GDM1 (cell line): ENCODE measurements around the gene LCLAT1.
A peak's percentile ranks its signal among the peaks of the same experiment; 100 is the strongest.
"Not testable (repeated sequence)": the region's sequence is repeated elsewhere in the genome, so short reads cannot be mapped to it uniquely, and the experiment has no call there.

Source experiments
- DNase-seq: peaks from one replicate; lab custom pipeline; 2025; lab: John Stamatoyannopoulos, UW

LCLAT1 gene

DNA sequence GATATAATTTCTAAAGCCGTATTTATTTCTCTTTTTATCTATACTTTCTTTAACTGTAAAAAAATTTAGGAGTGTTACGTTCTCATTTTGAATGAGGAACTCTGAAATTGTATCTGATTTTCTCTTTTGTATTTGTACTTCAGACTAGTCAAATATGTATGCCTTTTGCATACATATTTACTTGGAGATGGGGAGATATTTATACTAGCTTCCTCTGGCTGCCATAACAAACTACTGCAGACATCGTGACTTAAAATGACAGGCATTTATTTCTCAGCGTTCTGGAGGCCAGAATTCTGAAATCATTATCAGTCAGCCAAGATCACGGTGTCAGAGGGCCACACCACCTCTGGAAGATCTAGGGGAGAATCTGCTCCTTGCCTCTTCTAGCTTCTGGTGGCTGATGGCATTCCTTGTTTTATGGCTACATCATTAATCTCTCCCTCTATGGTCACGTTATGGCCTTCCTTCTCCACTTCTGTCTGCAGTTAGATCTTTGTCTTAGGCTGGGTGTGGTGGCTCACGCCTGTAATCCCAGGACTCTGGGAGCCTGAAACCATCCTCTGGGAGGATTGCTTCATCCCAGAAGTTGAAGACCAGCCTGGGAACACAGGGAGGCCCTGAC, 8.2 kb downstream of the LCLAT1 start:
- no peak for DNase-seq

GRCh38 chr2:30456106-30456505, 9.1 kb downstream of the LCLAT1 start:
- no peak for DNase-seq

DNA sequence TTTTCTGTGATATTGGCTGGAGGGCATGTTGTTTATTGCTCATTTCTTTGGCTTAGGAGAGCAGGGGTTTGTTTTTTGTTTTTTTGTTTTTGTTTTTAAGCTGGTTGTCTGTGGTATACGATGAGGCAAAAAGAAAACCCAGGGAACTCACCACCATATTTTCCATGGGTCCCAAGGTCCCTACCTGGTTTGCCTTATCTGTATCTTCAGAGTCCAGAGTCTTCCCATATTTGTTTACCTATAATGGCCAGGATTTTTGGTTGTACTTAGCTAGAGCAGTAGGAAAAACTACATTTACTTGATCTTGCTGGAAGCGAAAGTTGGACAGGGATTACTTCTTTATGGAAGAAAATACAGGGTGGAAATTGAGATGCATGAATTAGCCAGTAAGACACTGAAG, 9.5 kb downstream of the LCLAT1 start:
- no peak for DNase-seq

DNA sequence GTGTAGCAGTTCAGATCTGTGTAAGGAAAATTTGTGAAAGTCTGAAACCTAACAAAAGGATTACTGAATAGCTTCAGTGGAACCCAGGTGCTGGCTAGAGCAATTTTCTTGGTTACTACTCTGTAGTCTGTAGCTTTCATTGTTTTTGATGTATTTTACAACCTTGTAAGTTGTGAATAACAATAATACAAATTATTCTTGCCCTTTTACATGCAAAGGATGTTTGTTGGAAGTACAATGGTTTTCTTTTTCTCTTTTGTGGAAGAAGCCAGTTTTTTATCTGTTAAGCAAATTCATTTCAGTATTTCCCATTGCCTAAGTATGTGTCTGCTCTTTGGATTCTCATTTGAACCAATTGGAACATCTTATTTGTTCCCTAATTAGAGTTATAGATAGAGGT, 10.2 kb downstream of the LCLAT1 start:
- no peak for DNase-seq

DNA sequence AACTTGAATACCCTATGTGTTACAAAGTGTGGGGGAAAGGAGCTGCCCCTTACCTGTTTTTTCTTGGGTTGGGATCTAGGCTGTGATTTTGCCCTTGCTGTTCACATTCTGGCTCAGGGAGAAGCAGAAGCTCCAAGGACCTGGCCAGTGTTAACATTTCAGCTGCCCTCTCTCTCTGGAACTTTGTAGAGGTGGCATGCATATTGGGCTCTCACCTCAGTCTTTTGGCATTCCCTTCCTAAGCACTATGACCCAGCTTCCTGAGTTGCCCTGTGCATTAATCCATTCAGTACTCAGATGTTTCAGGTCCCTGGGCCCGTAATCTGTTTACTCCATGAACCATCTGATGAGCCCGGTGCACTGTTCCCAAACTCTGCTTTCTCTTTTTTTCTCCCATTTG, 12.1 kb downstream of the LCLAT1 start:
- DNase-seq = no peak

GRCh38 chr2:30462131-30462857, 15.2 kb downstream of the LCLAT1 start:
- no peak for DNase-seq

- no peak for DNase-seq
Measured at GRCh38 chr2:30463535-30463934, 16.5 kb downstream of the LCLAT1 start.

- DNase-seq = no peak
Measured at GRCh38 chr2:30464544-30465170, 17.6 kb downstream of the LCLAT1 start.

DNA sequence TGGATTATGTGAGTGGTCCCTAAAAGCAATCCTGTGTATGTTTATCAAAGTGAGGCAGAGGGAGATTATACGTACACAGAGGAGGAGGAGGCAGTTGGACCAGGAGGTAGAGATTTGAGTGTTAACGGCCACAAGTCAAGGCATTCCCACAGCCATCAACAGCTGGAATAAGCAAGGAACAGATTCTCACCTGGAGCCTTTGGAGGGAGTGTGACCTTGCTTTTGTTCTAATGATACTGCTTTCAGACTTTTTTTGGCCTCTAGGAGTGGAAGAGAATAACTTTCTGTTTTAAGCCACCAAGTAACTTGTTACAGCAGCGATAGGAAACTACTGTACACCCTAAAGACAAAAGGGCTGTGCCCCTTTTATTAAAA, 18.1 kb downstream of the LCLAT1 start:
- DNase-seq = no peak

DNA sequence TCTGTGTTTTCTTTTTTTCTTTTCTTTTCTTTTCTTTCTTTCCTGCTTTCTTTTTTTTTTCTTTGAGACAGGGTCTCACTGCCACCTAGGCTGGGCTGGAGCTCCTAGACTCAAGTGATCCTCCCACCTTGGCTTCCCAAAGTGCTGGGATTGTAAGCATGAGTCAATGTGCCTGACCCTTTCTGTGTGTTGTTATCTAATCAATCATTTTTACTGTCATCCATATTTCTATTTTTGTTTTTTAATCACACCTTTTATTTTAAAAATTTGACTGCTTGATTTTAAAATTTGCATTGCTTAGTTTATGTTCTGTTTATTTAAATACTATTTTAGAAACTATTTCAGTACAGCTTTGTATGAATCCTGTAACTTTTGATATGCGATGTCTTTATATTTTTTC, 19.2 kb downstream of the LCLAT1 start:
- no peak for DNase-seq

DNA sequence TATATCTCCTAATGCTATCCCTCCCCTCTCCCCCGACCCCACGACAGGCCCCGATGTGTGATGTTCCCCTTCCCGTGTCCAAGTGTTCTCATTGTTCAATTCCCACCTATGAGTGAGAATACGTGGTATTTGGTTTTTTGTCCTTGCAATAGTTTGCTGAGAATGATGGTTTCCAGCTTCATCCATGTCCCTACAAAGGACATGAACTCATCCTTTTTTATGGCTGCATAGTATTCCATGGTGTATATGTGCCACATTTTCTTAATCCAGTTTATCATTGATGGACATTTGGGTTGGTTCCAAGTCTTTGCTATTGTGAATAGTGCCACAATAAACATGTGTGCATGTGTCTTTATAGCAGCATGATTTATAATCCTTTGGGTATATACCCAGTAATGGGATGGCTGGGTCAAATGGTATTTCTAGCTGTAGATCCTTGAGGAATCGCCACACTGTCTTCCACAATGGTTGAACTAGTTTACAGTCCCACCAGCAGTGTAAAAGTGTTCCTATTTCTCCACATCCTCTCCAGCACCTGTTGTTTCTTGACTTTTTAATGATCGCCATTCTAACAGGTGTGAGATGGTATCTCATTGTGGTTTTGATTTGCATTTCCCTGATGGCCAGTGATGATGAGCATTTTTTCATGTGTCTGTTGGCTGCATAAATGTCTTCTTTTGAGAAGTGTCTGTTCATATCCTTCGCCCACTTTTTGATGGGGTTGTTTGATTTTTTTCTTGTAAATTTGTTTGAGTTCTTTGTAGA, 20.2 kb downstream of the LCLAT1 start:
- DNase-seq = not testable (repeated sequence)

DNA sequence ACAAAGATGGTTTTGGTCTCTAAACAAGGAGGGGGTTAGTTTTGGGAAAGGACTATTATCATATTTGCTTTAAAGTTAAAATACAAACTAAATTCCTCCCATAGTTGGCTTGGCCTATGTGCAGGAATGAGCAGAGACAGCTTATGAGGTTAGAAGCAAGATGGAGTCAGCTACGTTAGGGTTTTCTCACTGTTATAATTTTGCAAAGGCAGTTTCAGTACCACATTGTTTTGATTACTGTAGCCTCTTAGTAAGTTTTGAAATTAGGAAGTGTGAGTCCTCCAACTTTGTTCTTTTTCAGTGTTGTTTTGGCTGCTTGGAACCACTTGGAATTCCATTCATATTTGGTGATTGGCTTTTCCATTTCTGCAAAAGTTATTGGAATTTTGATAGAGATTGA, 23.4 kb downstream of the LCLAT1 start:
- DNase-seq = no peak

DNA sequence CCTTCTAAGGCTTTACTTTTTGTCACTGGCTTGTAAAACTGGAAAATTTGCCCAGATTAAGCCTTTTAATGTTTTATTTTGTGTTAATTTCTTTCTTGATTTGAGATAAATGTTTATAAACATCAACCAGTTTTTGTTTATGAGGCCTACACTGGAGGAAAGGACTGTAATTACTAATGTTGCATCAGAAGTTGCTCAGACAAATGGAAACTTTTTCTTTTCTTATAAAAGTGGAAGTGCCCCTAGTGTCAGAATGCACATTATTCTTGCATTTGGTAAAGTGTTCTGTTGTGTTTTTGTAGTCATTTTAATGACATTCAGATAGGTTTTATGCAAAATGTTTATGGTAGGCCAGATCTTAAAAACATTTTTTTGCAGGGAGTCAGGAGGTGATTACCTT, 25.3 kb downstream of the LCLAT1 start:
- no peak for DNase-seq

DNA sequence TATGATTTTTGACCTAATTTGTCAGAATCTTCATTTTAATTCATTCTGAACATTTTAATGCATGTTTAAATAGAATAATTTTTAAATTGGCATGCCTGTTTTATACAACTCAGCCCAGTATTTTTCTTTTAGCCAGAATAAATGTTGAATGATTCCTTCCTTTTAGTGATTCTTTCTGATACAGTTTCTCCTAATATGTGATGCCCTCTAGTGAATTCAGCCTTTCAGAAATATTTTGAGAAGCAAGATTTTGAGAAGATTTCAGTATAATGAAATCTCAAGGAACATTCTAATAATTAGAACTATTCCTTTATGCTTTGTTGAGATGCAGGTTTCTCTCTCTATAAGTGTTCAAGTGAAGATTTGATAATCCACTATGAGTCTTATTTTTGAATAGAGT, 28.5 kb downstream of the LCLAT1 start:
- DNase-seq = no peak

- no peak for DNase-seq
Measured at GRCh38 chr2:30476636-30477035, 29.6 kb downstream of the LCLAT1 start.

DNA sequence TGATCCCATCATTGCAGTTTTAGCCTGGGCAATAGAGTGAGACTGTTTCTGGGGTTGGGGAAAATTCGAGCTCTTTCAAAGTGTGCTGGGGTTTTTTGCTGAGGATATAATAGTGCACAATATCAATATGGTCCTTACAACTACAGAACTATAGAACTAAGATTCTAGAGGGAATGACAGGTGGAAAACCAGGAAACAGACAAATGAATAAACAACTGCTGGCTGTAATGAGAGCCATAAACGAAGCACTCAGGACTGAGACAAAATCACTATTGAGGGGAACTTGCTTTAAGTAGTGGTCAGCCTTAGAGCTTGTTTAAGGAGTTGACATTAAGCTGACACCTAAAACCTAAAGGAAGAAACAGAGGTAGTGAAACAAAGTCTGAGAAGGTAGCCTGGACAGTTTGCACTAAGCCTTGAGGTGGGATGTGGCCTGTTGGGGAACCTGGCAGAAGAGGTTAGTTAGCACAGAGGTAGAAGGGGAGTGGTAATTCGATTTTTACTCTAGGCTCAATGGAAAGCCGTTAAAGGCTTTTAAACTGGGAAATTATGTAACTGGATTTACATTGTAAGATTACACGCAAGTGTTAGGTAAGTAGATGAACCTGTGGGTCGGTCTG, 33.8 kb downstream of the LCLAT1 start:
- no peak for DNase-seq

GRCh38 chr2:30481323-30481800, 34.3 kb downstream of the LCLAT1 start:
- DNase-seq = peak; percentile 53

- DNase-seq = no peak
Measured at GRCh38 chr2:30482011-30482410, 35.0 kb downstream of the LCLAT1 start.

DNA sequence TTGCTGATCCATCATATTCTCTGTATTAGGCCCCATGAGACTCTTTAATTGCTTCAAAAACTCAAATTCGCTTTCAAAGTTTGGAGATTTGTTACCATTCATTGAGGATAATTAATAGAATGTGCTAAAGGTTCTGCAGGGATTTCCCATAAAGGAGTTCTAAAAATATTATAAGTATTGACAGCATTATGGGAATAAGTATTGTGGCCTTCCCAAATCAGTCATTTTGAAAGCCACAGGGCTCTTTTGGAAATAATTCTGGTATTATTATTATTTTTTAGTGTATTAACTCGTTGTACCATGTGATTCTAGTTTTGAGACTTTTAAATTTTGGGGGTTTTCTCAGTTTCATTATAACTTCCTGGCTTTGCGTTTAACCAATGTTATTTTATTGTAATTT, 37.1 kb downstream of the LCLAT1 start:
- no peak for DNase-seq

GRCh38 chr2:30484995-30485394, 37.9 kb downstream of the LCLAT1 start:
- DNase-seq = no peak

DNA sequence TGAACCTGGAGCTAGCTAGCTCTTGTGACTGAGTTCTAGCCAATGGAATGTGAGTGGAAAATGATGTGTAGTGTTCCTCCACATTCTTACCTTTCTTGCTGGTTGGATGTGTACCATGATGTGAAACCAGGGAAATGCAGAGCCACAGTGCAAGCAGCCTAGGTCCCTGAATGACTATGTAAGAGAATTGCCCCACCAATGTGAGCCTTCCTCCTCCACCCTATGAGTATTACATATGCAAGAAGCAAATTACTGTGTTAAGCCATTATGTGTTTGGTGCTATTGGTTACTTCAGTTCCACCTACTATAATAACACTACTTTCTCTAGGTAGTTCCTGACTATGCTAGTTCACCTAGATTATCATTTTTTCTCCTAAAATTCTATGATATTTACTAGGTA, 39.6 kb downstream of the LCLAT1 start:
- no peak for DNase-seq

- no peak for DNase-seq
Measured at GRCh38 chr2:30487603-30488002, 40.6 kb downstream of the LCLAT1 start.
